T47D (cell line): ENCODE results near the gene GHITM.
"Not testable (repeated sequence)": the region's sequence is repeated elsewhere in the genome, so short reads cannot be mapped to it uniquely, and the experiment has no call there.

ENCODE experiments used
- DNase-seq, 2 experiments: peaks; one replicate each; pipeline versions ENCODE4 v3.0.0 to v3.0.0-alpha.2; 2011 to 2012; ENCODE audit warnings: low read depth in 1 of 2, low spot score in 1 of 2
- JUND ChIP-seq: IDR thresholded peaks from 2 replicates; pipeline ENCODE4 v1.6.1; 2012; ENCODE audit warnings: low read depth
- in situ Hi-C: cut with HindIII; loops from 2 replicates; pipeline ENCODE4 v1.10.0; 2016; ENCODE audit warnings: low sequenced_read_pairs, low pct_unique_long_range_greater_than_20kb

Gene GHITM

DNA sequence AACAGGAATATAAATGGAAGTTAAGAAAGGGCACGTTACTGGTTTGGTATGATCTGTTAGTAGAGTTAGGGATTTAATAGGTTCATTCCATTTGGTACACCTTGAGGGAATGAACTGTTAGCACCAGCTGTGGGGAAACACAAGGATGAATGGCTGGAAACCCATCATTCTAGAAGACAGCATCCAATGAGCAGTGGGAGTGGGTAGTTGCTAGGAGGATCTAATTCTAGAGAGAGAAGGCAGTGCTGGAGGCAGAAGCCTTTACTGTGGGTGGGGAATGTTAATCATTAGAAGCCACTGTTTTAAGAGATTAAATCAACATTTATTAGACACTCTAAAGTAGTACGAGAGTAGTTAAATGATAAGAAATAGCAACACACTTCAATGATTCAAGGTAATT is 18.8 kb downstream of the GHITM start:
- no peak for TF ChIP-seq JUND
- in situ Hi-C loops: no loop called here
- no peak for DNase-seq

DNA sequence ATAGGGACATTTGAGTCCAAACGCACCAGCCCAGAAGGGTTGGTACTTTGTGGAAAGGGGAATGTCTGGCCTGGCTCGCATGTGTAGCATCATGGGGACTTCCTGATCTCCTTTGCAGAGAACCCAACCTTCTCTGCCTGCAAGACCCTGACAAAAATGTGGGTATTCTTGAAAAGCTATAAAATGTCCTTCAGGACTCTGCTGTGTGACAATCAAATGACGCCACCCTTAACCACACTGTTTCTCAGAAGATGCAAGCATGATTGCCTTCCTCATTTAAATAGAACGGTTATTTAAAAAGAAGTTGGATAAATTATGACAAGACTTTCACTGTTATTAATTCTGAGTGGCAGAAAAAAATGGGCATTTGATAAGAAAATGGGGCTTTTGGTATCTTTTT is 19.2 kb downstream of the GHITM start:
- in situ Hi-C loops: no loop called here
- no peak for TF ChIP-seq JUND
- no peak for DNase-seq

DNA sequence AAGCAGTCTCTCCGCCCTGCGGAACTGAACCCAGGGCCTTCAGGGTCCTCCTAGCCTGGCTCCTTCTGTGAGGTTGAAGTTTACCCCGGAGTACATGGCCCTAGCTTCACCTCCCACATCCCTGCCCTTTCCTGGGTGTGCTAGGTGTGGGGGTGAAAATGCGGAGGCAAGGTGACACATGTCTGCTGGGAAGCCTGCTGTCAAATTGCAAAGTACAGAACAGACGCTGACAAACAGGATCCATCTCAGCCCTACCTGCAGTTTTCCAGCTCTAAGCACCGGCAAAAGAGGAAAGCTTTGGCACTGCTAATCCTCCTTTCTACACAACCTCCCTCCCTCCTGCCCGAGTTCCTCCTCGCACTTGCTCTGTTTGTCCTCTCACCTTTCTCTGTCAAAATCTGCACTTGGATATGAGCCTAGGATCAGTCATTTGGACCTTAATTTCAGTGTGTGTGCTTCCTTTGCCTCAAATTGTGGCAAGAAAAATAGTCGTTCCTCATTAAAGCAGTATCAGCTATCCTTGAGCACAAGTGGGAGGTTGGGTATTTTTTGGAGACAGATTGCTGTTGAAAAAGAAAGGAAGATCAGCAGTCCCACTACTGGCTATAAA is 19.9 kb downstream of the GHITM start:
- no peak for DNase-seq
- no peak for TF ChIP-seq JUND
- in situ Hi-C loops: no loop called here

DNA sequence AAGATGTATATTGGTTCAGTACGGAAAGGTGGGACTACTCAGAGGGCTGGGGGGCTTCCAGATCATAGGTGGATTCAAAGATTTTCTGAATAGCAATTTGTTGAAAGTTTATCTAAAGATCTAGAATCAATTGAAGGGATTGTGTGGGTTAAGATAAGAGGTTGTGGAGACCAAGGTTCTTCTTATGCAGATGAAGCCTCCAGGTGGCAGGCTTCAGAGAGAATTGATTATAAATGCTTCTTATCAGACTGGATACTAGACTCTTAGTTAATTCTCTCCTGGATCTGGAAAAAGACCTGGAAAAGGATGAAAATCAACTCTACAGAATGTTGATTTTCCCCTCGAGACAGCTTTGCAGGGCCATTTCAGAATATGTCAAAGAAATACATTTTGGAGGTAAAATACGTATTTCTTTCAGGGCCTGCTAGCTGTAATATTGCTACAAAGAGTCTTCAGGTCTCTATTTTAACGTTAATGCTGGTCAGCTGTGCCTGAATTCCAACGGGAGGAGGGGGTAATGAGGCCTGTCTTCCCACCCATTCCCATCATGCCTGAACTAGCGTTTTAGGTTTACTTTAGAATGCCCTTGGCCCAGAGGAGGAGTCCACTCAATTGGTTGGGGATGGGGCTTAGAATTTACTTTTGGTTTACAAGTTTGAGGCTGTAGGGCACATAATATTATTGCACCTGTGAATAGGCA is 21.5 kb downstream of the GHITM start:
- no peak for TF ChIP-seq JUND
- in situ Hi-C loops: no loop called here
- no peak for DNase-seq

DNA sequence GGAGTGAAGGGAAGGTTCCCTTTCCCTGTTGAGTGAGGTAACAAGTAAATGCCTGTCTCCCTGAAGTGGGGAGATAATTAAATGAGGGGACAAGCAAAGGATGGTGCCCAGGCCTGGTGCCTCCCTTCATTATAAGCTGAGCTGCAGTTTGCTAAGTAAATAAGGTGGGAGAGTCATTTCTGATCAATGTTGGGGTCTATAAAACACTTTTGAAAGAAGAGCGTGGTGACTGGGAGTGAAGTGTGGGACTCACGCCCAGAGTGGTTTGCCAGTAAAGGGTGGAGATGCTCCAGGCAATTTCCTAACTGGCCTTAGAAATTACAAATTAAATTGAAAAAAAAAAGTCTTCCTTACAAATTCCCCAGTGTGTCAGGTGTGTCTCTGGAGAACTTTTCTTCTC is 24.7 kb downstream of the GHITM start:
- in situ Hi-C loops: no loop called here
- TF ChIP-seq JUND: no peak

DNA sequence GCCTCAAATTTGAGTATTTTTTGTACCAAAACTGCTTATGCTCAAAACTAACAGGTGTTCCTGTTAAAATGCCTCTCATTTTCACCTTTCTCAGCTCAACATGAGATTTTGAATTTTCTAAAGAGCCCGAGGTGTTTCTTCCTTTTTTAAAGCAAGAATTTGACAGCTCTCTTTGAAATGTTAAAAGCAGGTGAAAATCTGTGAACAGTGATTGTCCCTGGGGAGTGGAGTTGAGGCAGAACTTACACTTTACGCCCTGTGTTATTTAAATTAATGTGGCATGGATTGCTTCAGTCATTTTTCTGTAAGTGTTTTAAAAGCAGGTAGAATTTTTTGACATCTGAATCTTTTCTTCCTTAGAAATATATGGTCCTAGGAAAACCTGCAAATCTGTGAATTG is 25.1 kb downstream of the GHITM start:
- in situ Hi-C loops: no loop called here
- DNase-seq: no peak
- TF ChIP-seq JUND: no peak

More for the DNA sequence above, 24.7 kb downstream of the GHITM start:
- no peak for DNase-seq

DNA sequence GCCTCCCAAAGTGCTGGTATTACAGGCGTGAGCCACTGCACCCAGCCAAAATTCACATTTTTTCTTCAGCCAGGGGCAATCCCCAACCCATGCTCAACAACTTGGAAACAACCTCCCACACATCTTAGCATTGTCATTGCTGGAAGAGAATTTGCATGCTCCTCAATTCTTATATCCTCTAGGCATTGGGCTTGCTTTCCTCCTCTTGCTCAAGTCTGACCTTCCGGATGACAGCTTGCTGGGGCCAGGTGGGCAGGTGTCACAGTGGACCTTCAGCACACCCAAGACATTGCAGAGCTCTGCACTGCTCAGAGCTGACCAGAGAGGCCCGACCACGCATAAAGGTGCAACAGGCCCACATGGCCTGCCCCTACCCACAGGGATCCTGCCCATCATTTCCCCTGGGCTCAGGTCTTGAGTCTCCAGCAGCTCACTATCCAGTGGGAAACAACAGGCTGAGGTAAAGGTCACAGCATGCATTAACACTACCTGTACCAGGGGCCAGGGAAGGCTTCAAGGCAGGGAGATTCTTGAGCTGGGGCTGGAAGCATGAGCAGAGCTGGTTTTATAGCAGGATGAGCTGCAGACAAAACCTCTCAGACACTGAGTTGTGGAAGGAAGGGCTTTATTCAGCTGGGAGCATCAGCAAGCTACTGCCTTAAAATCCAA is 27.4 kb downstream of the GHITM start:
- in situ Hi-C loops: no loop called here
- TF ChIP-seq JUND: no peak
- DNase-seq: no peak

DNA sequence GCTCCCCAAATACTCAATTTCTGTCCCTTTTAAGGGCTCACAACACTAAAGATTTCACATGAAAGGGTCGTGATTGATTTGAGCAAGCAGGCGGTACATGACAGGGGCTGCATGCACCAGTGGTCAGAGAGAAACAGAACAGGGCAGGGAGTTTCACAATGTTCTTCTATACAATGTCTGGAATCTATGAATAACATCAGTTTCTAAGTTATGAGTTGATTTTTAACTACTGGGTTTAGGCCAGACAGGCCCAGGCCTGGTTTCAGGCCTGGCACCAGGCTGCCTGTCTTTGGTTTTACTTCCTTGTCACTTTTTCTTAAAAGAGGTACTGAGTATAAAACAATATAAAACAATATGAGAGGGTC is 28.0 kb downstream of the GHITM start:
- DNase-seq, in situ Hi-C loops: not testable (repeated sequence)

DNA sequence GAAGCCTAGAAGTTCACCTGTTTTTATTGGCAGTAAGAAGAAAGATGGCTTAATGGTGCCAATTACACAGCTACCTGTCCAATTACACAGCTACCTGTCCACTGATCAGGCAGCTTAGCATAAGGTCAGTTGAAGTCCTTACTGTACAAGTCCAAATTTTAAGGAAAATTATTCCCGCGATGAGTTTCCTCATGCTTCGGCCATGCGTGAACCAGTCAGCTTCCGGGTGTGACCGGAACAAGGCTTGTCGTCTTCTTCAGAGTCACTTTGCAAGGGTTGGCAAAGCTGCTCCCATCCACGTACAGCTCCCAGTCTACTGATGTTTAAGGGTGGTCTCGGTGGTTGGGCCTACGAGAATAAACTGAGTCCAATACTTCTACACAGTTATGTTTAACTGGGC is 29.1 kb downstream of the GHITM start:
- in situ Hi-C loops, DNase-seq: not testable (repeated sequence)

DNA sequence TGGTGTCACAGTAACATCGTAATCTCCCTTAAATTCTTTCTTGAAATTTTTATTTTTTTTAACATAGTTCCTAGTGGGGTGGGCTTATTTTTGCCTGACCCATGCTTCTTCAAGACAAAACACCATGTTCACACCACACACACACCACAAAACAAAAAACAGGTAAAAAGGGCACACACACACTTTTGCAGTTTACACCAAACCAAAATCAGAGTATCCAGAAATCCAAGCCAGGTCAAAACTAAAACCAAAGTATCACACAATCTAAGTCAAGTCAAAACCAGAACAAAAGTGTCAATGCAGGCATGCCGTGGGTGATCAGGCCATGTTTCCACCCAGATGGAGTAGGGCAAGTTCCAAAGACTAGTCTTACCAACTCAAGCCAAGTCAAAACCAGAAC is 31.9 kb downstream of the GHITM start:
- DNase-seq, in situ Hi-C loops: not testable (repeated sequence)

DNA sequence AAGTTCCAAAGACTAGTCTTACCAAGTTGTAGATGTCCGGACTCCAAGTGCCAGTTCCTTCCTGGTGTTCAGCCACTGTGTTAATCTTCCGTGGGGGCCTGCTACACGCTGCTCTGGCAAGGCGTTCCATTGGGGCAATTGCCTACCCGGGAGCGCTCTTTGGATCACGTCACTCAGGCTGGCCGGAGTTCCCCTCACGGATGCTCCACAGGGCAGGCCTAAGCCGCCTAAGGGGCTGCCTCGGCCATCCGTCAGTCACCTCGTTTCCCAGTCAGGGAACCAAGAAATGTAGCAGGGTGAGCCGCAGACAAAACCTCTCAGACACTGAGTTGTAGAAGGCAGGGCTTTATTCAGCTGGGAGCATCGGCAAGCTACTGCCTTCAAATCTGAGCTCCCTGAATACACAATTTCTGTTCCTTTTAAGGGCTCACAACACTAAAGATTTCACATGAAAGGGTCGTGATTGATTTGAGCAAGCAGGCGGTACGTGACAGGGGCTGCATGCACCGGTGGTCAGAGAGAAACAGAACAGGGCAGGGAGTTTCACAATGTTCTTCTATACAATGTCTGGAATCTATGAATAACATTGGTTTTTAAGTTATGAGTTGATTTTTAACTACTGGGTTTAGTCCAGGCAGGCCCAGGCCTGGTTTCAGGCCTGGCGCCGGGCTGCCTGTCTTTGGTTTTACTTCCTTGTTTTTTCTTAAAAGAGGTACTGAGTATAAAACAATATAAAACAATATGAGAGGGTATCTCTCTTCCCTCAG is 32.6 kb downstream of the GHITM start:
- in situ Hi-C loops, DNase-seq: not testable (repeated sequence)

DNA sequence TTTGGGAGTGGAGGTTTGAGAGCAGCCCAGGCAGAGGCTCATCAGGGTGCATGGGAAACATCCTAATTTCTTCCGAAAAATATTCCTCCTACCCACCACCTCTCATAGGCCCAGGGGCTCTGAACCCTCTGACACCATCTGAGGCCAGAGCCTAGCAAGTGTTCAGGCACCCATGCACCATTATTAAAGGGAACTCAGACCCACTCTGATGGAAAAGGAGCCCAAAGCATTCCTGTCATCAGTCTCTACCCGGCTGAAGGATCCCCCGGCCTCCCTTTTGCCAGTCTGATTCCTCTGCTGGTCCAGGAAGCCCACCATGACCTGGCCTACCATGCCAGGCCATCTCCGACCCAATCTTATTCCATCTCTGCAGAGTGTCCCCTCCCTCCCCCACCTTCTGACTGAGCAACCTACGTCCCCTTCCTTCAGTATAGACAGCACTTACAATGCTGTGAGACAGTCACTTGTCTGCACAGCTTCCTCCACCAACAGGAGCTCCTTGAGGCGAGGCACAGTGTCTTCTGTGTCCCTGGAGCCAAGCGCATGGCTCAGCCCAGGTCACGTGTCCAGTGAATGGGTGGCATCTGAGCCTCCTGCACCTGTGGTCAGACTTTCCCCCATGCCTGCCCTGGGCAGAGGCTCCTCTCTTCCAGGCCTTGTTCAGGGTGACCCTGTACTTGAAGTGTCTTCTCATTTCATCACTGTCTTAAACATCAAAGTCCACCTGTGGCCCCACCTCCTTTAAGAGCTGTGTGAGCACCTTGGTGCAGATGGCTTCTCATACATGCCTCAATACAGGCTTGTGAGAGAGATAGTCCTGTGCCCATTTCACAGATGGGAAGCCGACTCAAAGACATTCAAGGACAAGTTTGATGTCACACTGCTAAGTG is 33.4 kb downstream of the GHITM start:
- TF ChIP-seq JUND: no peak
- no peak for DNase-seq
- in situ Hi-C loops: no loop called here
